WTC11 (cell line): ENCODE data around the gene TIGIT. TPM values are rescaled to one million over a fixed set of nuclear protein-coding genes. Genes with fewer than 3 reads are reported as not detected.

Source experiments
- ATAC-seq: fragments of 200-7000 bp; cut with Tn5 transposase; 2 replicates; pipeline ENCODE4 v1.10.0; 2021; ENCODE audit warnings: mild to moderate bottlenecking, moderate library complexity
- CTCF ChIA-PET: fragments of 300-600 bp; sonication (Branson Sonifier 250); formaldehyde crosslinking; loops from one replicate; lab custom pipeline; 2021; ENCODE audit warnings: antibody characterized with exemption; lab: Charles Lee
- POLR2A ChIA-PET: fragments of 350-600 bp; sonication (Branson Sonifier 250); formaldehyde crosslinking; loops from one replicate; lab custom pipeline; 2021; ENCODE audit warnings: antibody characterized with exemption; lab: Charles Lee
- DNase-seq: peaks from one replicate; pipeline ENCODE4 v3.0.0; 2021; ENCODE audit warnings: low spot score
- H3K27ac Mint-ChIP-seq: 2 replicates; pipeline ENCODE4 v1.8.0; 2021; ENCODE audit warnings: mixed read lengths
- H3K27me3 Mint-ChIP-seq: 2 replicates; pipeline ENCODE4 v1.8.0; 2021; ENCODE audit warnings: low read depth, mild to moderate bottlenecking, moderate library complexity, mixed read lengths
- H3K36me3 Mint-ChIP-seq: 2 replicates; pipeline ENCODE4 v1.8.0; 2021; ENCODE audit warnings: mixed read lengths
- H3K4me1 Mint-ChIP-seq: 2 replicates; pipeline ENCODE4 v1.8.0; 2022; ENCODE audit warnings: mixed read lengths
- H3K4me3 Mint-ChIP-seq: 2 replicates; pipeline ENCODE4 v1.8.0; 2021; ENCODE audit warnings: mild to moderate bottlenecking, moderate library complexity, mixed read lengths
- H3K9me3 Mint-ChIP-seq: 2 replicates; pipeline ENCODE4 v1.8.0; 2021; ENCODE audit warnings: mixed read lengths
- ETV6 ChIP-seq: sonication (generic); formaldehyde crosslinking; IDR thresholded peaks from 2 replicates; pipeline ENCODE4 v1.8.1; 2022; ENCODE audit warnings: mild to moderate bottlenecking, missing genetic modification reagents
- JUN ChIP-seq: sonication (generic); formaldehyde crosslinking; IDR thresholded peaks from 2 replicates; pipeline ENCODE4 v1.8.0; 2023; ENCODE audit warnings: mild to moderate bottlenecking, missing genetic modification reagents
- SMAD3 ChIP-seq: sonication (generic); formaldehyde crosslinking; IDR thresholded peaks from 2 replicates; pipeline ENCODE4 v1.8.0; 2022; ENCODE audit warnings: missing genetic modification reagents, mild to moderate bottlenecking, borderline replicate concordance
- TEAD1 ChIP-seq: sonication (generic); formaldehyde crosslinking; IDR thresholded peaks from 2 replicates; pipeline ENCODE4 v1.8.0; 2022; ENCODE audit warnings: mild to moderate bottlenecking, missing genetic modification reagents
- ZNF423 ChIP-seq: fragments of 250-450 bp; sonication (Bioruptor Pico); IDR thresholded peaks from 2 replicates; pipeline ENCODE4 v2.1.2; 2022; ENCODE audit warnings: mild to moderate bottlenecking, moderate library complexity
- total RNA-seq: library from RNA; stranded (reverse); gene quantifications from 3 replicates; pipeline ENCODE4 v1.2.3, GENCODE V29; 2021
- TF ChIP-seq, protein P1 (sequence below): sonication (generic); formaldehyde crosslinking; IDR thresholded peaks from 2 replicates; pipeline ENCODE4 v1.8.1; 2022; ENCODE audit warnings: missing genetic modification reagents, borderline replicate concordance
- TF ChIP-seq, protein P2 (sequence below): sonication (generic); formaldehyde crosslinking; IDR thresholded peaks from 2 replicates; pipeline ENCODE4 v1.8.0; 2022; ENCODE audit warnings: mild to moderate bottlenecking, missing genetic modification reagents
- TF ChIP-seq, protein P3 (sequence below): sonication (generic); formaldehyde crosslinking; IDR thresholded peaks from 2 replicates; pipeline ENCODE4 v1.8.0; 2022; ENCODE audit warnings: mild to moderate bottlenecking, missing genetic modification reagents
- TF ChIP-seq, protein P4 (sequence below): fragments of 250-450 bp; sonication (Bioruptor Pico); conservative IDR thresholded peaks from 2 replicates; pipeline ENCODE4 v1.9.0; 2021; ENCODE audit warnings: mild to moderate bottlenecking
- TF ChIP-seq, protein P5 (sequence below): fragments of 200-600 bp; IDR thresholded peaks from 2 replicates; pipeline ENCODE4 v1.8.0; 2022; ENCODE audit warnings: antibody characterized with exemption
- TF ChIP-seq, protein P6 (sequence below): sonication (generic); formaldehyde crosslinking; IDR thresholded peaks from 2 replicates; pipeline ENCODE4 v1.8.1; 2023; ENCODE audit warnings: mild to moderate bottlenecking, moderate library complexity, missing genetic modification reagents
- TF ChIP-seq, protein P7 (sequence below): sonication (generic); formaldehyde crosslinking; IDR thresholded peaks from 2 replicates; pipeline ENCODE4 v1.8.1; 2023; ENCODE audit warnings: mild to moderate bottlenecking, missing genetic modification reagents, moderate library complexity

Gene TIGIT
- total RNA-seq, 1 experiment from 2014 or later: 0.04 TPM

DNA sequence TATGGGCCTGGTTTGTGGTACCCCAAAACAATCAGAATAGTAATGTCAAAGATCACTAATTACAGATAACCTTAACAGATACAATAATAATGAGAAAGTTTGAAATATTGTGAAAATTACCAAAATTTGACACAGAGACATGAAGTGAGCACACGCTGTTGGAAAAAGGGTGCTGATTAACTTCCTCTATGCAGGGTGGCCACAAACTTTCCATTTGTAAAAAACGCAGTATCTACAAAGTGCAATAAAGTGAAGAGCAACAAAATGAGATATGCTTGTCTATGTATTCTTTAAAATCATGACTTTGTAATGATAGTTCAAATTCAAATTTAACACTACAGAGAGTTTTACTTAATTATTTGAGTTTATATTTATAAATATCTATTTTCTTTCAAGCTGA lies 7.6 kb upstream of the TIGIT start (continued):
- TF ChIP-seq, protein P1, sequence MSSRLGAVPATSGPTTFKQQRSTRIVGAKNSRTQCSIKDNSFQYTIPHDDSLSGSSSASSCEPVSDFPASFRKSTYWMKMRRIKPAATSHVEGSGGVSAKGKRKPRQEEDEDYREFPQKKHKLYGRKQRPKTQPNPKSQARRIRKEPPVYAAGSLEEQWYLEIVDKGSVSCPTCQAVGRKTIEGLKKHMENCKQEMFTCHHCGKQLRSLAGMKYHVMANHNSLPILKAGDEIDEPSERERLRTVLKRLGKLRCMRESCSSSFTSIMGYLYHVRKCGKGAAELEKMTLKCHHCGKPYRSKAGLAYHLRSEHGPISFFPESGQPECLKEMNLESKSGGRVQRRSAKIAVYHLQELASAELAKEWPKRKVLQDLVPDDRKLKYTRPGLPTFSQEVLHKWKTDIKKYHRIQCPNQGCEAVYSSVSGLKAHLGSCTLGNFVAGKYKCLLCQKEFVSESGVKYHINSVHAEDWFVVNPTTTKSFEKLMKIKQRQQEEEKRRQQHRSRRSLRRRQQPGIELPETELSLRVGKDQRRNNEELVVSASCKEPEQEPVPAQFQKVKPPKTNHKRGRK (CRISPR knock-in tag): no peak
- TF ChIP-seq JUN (CRISPR knock-in tag): no peak
- TF ChIP-seq, protein P2, sequence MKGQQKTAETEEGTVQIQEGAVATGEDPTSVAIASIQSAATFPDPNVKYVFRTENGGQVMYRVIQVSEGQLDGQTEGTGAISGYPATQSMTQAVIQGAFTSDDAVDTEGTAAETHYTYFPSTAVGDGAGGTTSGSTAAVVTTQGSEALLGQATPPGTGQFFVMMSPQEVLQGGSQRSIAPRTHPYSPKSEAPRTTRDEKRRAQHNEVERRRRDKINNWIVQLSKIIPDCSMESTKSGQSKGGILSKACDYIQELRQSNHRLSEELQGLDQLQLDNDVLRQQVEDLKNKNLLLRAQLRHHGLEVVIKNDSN (CRISPR knock-in tag): no peak
- TF ChIP-seq, all 79 proteins: peak for 0

DNA sequence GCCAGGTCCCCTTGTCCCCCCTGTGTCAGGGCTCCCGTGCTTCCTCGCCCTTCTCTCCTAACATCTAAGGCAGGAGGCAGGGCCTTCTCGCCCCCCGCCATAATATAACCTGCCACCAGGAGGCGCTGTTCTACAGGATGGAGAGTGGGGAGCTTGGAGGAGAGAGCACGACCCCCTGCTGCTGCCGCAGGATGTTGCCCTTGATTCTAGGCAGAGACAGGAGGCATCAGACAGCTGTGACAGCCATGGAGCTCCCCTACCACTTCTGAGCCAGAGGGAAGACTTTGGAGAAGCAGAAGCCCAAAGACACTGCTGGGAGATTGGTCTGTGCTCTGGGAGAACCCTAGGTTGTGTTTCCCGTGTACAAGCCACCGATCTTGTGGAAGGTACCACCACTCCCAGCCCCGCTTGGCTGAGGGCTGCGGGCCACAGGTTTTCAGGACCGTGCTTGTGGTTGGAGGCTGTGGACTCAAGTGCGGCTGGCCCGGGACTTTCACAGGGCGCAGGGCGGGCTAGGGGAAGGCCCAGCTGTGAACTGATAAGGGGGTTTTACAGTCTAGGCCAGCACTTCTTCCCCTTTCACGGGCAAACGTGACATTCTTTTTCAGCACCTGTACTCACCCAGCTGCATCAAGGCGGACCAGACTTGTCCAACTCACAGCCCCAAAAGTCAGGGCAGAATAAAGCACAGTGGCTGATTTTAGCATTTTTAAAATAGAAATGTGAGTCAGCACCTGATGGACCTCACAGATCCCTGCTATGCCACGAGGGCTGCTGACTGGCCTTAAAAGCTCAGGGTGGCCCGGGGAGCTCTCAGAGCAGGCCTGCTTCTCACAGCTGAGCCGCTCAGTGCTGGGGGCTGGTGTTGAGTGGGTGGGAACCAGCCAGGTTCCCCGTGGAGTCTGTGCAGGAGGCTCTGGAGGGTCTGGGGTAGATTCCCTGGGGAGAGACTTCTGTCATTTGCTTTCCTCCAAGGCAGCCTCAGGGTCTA lies 2.6 kb upstream of the TIGIT start:
- ChIA-PET POLR2A (interaction anchor here (1.0 kb wide), 1 partner anchor 128 kb away, joined by 3 read pairs; no protein-coding TSS in a partner anchor), CTCF (interaction anchor here (0.6 to 2.5 kb wide), 37 partner anchors 9 to 800 kb away, joined by 3 to 35 read pairs (median 4); partner anchors contain the start of gene DRD3)
- H3K36me3 Mint-ChIP-seq: no peaks in the 10 kb centered on the region

More for the DNA sequence above, 2.6 kb upstream of the TIGIT start:
- DNase-seq (peak; percentile 99), ATAC-seq (peak; percentile 92)
- peaks cover 19% of the 10 kb centered on the region for H3K4me1 Mint-ChIP-seq
- no peaks in the 10 kb centered on the region for H3K9me3 Mint-ChIP-seq
- TF ChIP-seq TEAD1 (CRISPR knock-in tag) (0 out of 2 replicates have a peak, but pooled peaks have one; percentile 25), ETV6 (CRISPR knock-in tag) (peak; percentile 63; the same call in 1 of the 2 replicates), SMAD3 (CRISPR knock-in tag) (peak; percentile 34; the same call in 1 of the 2 replicates), ZNF423 (CRISPR knock-in tag) (peak; percentile 37; the same call in 1 of the 2 replicates)
- TF ChIP-seq, protein P3, sequence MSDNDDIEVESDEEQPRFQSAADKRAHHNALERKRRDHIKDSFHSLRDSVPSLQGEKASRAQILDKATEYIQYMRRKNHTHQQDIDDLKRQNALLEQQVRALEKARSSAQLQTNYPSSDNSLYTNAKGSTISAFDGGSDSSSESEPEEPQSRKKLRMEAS (CRISPR knock-in tag): peak; percentile 25; the same call in 1 of the 2 replicates
- TF ChIP-seq, protein P4, sequence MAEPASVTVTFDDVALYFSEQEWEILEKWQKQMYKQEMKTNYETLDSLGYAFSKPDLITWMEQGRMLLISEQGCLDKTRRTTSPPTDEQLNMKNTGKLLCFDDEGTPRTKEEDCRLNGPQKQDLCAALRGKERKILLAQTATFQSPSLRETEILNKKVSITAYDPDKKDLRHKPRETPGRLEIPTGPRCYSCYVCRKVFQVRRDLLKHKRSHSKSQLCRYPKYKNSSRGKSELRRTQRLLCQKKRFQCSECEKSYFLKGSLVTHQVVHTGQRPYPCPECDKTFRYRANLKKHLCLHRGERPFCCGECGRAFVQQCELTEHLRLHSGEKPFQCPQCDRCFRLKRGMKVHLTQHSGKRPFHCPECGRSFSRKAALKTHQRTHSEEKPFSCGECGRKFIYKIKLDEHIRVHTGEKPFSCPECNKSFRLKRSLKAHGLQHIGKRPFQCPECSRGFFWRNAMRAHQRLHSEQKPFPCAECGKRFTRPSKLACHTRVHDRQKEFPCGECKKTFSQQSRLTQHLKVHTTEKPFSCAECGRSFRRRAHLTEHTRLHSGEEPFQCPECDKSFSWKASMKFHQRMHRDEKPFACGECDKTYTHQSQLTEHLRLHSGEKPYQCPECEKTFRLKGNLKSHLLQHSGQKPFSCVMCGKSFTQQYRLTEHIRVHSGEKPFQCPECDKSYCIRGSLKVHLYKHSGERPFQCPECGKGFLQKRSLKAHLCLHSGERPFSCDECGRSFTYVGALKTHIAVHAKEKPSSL (CRISPR knock-in tag): no peak
- TF ChIP-seq, protein P5, sequence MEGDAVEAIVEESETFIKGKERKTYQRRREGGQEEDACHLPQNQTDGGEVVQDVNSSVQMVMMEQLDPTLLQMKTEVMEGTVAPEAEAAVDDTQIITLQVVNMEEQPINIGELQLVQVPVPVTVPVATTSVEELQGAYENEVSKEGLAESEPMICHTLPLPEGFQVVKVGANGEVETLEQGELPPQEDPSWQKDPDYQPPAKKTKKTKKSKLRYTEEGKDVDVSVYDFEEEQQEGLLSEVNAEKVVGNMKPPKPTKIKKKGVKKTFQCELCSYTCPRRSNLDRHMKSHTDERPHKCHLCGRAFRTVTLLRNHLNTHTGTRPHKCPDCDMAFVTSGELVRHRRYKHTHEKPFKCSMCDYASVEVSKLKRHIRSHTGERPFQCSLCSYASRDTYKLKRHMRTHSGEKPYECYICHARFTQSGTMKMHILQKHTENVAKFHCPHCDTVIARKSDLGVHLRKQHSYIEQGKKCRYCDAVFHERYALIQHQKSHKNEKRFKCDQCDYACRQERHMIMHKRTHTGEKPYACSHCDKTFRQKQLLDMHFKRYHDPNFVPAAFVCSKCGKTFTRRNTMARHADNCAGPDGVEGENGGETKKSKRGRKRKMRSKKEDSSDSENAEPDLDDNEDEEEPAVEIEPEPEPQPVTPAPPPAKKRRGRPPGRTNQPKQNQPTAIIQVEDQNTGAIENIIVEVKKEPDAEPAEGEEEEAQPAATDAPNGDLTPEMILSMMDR: peak; percentile 98
- TF ChIP-seq, protein P6, sequence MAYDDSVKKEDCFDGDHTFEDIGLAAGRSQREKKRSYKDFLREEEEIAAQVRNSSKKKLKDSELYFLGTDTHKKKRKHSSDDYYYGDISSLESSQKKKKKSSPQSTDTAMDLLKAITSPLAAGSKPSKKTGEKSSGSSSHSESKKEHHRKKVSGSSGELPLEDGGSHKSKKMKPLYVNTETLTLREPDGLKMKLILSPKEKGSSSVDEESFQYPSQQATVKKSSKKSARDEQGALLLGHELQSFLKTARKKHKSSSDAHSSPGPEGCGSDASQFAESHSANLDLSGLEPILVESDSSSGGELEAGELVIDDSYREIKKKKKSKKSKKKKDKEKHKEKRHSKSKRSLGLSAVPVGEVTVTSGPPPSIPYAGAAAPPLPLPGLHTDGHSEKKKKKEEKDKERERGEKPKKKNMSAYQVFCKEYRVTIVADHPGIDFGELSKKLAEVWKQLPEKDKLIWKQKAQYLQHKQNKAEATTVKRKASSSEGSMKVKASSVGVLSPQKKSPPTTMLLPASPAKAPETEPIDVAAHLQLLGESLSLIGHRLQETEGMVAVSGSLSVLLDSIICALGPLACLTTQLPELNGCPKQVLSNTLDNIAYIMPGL (CRISPR knock-in tag): peak; percentile 67; the same call in 1 of the 2 replicates
- TF ChIP-seq, protein P7, sequence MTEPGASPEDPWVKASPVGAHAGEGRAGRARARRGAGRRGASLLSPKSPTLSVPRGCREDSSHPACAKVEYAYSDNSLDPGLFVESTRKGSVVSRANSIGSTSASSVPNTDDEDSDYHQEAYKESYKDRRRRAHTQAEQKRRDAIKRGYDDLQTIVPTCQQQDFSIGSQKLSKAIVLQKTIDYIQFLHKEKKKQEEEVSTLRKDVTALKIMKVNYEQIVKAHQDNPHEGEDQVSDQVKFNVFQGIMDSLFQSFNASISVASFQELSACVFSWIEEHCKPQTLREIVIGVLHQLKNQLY: no peak
- no peak overlapping the region for H3K4me3 Mint-ChIP-seq
- H3K27me3 Mint-ChIP-seq: no peaks in the 10 kb centered on the region
- no peak overlapping the region for H3K27ac Mint-ChIP-seq
